HG03342 (cell line): ENCODE data around the gene LAMA3.

Experiments used
- ATAC-seq: cut with Tn5 transposase; IDR thresholded peaks from one replicate; pipeline ENCODE4 v1.9.1; 2021; ENCODE audit warnings: mild to moderate bottlenecking, moderate library complexity; ENCODE audit not compliant: unreplicated experiment

The LAMA3 gene

DNA sequence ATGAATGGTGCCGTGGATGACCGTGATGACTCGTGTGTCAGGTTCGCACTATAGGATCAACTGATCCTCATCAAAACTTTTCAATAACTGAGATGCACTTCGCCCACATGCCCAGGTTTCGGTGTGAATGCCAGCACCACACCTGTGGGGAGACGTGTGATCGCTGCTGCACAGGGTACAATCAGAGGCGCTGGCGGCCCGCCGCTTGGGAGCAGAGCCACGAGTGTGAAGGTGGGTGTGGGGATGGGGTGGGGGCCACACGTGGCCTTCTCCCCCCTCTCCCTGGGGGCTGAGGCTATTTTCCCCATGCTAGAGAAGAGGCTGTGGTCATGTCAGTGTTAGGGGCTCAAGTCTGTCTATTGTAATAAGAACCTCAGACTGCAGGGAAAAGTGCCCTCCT is 69.0 kb downstream of the LAMA3 start:
- ATAC-seq: no peak

- ATAC-seq: no peak
Measured at GRCh38 chr18:23761941-23762340, 72.7 kb downstream of the LAMA3 start.

DNA sequence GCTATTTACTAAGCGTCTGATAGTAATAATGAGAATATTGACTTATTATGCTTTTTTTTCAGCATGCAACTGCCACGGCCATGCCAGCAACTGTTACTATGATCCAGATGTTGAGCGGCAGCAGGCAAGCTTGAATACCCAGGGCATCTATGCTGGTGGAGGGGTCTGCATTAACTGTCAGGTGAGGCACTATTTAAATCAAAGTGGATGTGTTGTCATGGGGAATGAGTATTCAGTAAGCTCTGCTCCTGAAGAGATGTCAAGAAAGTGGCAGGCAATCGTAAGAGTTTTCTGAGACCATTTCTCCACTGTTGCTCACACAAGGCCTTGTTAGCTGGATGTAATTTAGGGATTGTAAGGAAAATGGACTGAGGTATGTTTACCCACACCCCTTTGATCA is 74.1 kb downstream of the LAMA3 start:
- ATAC-seq: no peak

DNA sequence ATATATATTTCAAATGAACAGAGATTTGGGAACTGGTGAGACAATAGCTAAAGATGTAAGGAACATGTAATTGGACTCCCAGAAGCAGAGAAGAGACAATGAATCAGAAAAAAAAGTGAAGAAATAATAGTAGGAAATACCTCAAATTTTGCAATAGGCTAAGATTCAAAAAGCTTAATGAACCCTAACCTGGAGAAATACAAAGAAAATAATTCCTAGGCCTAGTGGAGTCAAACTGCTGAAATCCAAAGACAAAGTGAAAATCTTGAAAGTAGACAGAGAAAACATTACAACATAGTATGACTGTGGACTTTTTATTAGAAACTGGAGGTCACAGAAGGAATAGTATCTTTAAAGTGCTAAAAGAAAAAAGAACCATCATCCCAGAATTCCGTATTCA is 76.7 kb downstream of the LAMA3 start:
- ATAC-seq: no peak

- ATAC-seq: no peak
Measured at GRCh38 chr18:23772327-23773024, 83.2 kb downstream of the LAMA3 start.

DNA sequence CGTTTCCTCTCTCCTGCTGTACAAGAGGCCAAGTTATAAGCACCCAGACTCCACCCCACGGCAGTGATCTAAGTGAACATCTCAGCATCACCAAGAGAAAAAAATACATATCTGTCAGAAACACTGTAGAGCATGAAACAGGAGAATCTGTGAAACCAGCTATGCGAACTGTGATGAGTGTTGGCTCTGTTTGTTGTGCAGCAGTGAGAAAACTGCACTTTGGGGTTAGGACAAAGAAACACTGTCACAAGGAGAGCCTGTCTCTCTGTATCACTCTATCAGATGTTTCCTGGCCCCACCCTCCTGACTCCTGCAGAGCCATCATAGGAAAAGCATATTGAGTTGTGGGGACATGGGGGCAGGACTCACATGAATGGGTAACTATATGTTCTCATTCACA is 87.1 kb downstream of the LAMA3 start:
- no peak for ATAC-seq

GRCh38 chr18:23778828-23779227 is 89.6 kb downstream of the LAMA3 start:
- no peak for ATAC-seq

- no peak for ATAC-seq
Measured at GRCh38 chr18:23779696-23780303, 90.5 kb downstream of the LAMA3 start.

GRCh38 chr18:23784832-23785245 is 95.6 kb downstream of the LAMA3 start:
- ATAC-seq: no peak

DNA sequence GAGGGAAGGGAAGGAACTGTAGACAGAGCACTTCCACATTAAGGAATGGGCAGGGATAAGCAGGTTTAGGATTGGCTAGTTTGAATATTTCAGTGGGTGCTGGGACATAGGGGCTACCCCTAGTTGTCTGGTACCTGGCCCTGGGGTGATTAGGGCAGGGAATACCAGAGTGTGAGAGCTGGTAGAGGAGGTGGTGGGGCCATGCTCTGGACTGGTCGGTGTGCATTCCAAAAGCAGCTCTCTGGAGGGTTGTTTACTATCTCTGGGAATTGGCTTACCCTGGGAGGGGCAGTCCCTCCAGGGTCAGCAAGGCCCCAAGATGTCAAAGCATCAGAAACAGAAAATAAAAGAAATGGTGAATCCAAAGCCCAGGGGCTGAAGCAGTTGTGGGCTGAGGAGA is 103.8 kb downstream of the LAMA3 start:
- no peak for ATAC-seq

DNA sequence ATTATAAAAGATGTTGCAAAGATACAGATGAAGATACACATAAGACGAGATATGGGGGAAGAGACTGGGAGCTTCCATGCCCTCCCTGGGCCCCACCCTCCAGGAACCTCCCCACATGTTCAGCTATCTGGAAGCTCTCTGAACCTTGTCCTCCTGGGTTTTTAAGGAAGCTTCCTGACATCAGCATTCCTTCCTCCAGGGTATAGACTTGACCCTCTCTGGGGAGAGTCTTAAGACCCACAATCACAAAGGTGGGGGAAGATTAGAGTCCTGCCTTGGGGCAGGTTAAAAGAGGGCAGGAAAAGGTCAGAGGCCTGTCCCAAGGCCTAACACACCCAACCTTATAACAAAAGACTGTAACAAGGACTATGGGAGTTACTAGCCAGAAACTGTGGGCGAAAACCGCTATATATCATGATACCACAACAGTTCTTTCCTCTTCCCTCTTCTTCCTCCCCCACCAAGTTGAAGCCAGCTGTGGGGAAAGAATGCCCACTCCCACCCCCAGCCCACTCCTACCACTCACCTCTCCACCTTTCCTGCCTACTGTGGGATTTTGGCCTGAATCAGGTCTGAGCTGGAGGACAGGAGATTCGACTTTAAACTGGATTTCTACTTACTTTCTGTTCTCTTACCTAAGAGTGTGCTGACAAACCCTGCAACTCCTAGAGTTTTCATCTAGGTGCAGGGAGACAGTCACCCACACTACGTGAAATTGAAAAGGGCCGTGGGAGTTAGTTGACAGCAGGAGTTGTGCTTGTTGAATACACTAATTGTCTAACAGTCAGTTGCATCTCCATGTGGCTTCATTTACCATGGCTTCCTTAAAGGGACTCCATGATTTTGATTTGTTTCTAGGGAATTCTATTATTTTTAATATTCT is 105.0 kb downstream of the LAMA3 start:
- ATAC-seq: no peak

- ATAC-seq: no peak
Measured at GRCh38 chr18:23798249-23798648, 109.0 kb downstream of the LAMA3 start.

DNA sequence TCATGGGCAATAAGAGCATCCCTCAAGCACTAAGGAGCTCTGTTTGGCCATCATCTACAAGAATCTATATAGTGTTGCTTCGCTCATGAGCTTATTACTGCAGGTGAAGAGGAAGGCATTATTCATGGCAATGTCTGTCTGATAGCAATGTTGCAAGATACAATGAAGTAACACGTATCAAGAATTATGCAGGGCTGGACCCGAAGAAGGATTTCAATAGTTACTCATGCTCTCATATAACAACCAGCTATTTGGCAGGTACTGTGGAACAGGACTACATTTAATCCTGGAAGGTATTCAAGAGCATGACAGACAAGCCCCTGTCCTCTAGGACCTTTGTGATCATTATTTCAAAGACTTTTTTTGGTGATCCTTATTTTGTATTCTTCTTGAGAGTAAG is 109.6 kb downstream of the LAMA3 start:
- no peak for ATAC-seq

DNA sequence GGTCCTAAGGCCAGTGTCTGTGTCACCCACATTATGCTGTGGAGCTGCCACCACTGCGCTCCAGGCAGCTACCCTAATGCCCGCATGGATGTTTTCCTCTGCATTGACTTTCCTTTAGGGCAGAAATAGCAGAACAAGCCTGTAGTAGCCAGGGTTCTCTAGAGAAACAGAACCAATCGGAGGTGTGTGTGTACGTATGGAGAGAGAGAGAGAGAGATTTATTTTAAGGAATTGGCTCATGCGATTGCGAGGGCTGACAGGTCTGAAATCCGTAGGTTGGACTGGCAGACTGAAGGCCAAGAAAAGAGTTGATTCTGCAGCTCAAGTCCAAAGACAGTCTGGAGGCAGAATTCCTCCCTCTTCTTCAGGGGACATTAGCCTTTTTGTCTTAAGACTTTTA is 110.3 kb downstream of the LAMA3 start:
- ATAC-seq: no peak

GRCh38 chr18:23800902-23801301 is 111.6 kb downstream of the LAMA3 start:
- ATAC-seq: no peak

DNA sequence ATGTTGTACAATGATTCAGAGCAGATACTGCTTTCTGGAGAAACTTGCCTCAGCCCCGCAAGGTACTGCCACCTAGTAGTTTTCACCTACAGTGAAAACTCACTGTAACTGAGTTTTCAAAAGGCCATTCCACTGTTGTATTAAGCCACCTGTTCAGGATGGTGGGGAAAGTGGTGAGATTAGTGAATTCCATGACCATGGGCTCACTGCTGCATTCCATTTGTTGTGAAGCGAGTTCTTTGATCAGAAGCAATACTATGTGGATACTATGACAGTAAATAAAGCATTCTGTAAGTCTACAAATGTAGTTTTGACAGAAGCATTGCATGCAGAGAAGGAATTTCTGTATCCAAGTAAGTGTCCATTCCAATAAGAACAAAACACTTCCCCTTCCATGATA is 113.6 kb downstream of the LAMA3 start:
- no peak for ATAC-seq

DNA sequence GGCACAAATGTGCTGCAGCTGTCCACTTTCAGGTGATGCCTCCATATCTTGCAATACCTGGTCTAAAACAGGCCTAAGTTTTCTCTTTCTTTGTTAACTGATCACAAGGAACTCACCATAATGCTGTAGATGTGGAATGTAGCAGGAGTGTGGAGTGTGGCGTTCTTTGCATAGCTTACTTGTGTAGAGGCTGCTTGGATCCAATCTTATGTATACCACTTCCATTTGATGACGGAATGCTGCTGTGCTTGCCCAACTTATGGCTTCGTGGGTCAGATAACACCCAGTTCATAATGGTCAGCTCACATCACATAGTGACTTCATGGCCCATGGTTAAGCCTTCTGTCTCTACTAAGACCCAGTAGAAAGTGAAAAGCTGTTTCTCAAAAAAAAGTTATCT is 114.5 kb downstream of the LAMA3 start:
- no peak for ATAC-seq

DNA sequence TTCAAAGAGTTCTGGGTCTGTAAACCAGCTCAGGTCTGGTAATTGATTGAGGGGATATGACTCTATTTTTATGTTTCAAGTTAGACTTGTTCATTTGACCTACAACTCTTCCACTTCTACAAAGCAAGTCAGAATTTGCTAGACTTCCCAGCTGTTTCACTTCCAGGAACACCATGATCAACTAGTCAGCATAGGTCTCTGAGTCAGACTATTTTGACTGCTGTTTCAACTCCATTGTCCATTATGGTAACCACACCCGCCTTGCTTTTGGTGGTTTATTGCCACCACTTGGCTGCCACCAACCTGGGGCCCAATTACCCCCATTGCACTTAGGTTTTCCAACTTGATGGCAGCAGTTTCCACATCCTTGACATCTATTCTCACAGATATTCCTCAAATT is 116.6 kb downstream of the LAMA3 start:
- no peak for ATAC-seq

DNA sequence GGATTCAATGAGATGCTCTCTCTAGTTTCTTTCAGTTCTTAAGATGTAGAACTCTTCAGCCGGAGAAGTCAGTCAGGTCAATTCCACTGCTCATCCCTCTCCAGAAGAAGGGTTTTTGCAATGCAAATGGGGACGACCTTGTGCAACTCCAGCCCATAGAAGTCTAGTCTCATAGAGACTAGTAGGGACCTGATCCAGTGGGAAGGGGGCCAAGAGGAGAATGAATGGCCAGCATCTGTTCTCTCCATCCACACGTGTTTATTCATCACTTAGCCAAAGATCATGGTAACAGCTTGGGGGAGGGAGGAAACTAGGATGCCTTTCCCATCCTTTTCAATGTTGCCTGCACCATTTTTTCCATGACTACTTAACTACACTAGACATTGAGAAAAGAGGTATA is 120.2 kb downstream of the LAMA3 start:
- no peak for ATAC-seq

- no peak for ATAC-seq
Measured at GRCh38 chr18:23810396-23810795, 121.1 kb downstream of the LAMA3 start.

DNA sequence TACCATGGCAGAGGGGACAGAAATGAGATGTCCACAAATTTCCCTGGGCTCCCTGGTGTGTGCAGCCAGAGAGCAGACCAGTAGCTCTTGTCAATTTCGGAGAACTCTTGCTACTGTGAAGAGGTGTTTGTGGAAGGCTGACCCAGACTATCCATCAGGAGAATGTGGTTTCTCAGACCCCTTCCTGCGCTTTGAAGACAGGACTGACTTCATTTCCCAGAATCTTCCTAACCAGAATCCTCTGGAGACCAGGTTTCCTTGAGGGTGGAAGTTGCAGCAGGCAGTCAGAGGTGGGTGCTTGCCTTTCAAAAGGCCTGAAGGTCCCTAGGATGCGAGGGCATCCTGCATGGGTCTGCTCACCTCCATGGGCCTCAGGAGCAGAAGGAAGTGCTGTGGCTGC is 121.9 kb downstream of the LAMA3 start:
- ATAC-seq: no peak
